Measurements from ENCODE around the gene MLLT10. TPM values are rescaled to one million over a fixed set of nuclear protein-coding genes. Genes with fewer than 3 reads are reported as not detected.

MLLT10 gene
- total and polyA plus RNA-seq, 12 donors: 15.8 to 49.1 (median 29.8) TPM

GRCh38 chr10:21727452-21728168 lies 193.6 kb downstream of the MLLT10 start:
- H3K4me3 ChIP-seq: no peak overlapping the region
- H3K27ac ChIP-seq: no peak overlapping the region
- no peaks in the 10 kb centered on the region for H3K9me3 ChIP-seq (replicated peaks in 1 of 3)
- intact Hi-C loops (cut with DNase I): loop anchor here in 1 of 2 donors (10.0 kb wide), 1 partner anchor 193 kb away; the partner anchor contains the start of gene MLLT10
- H3K4me1 ChIP-seq (replicated peaks in 1 of 2): peaks cover 20 to 32% of the 10 kb centered on the region in 2 donors
- 52 to 60% (median 57%) methylated on average over 13 of the region's 13 CpGs for WGBS, 4 donors
- no peaks in the 10 kb centered on the region for H3K27me3 ChIP-seq
- peaks cover 0 to 7% of the 10 kb centered on the region in 2 donors for H3K36me3 ChIP-seq (replicated peaks in 1 of 2)
- no peak for TF ChIP-seq CTCF (IDR thresholded peaks at IDR 0.05)
- DNase-seq: no peak

- Histone ChIP-seq H3K27ac (no peak overlapping the region), H3K27me3 (no peaks in the 10 kb centered on the region), H3K36me3 (replicated peaks in 1 of 2) (peaks cover 0 to 7% of the 10 kb centered on the region in 2 donors), H3K4me1 (replicated peaks in 1 of 2) (peaks cover 20 to 32% of the 10 kb centered on the region in 2 donors), H3K9me3 (replicated peaks in 1 of 3) (no peaks in the 10 kb centered on the region), H3K4me3 (no peak overlapping the region)
- DNase-seq: peak in 1 of 7 donors; percentile 19
- 93 to 96% (median 95%) methylated on average over 3 of the region's 3 CpGs for WGBS, 4 donors
- intact Hi-C loops (cut with DNase I): loop anchor here in 1 of 2 donors (10.0 kb wide), 1 partner anchor 194 kb away; the partner anchor contains the start of gene MLLT10
- TF ChIP-seq POLR2A (IDR thresholded peaks at IDR 0.05): no peak
- TF ChIP-seq CTCF (IDR thresholded peaks at IDR 0.05): no peak
Measured at GRCh38 chr10:21728618-21729017, 194.6 kb downstream of the MLLT10 start.

GRCh38 chr10:21732067-21732772 lies 198.2 kb downstream of the MLLT10 start:
- WGBS, 4 donors: 17 to 30% (median 23%) methylated on average over 10 of the region's 10 CpGs
- DNase-seq: peak; percentile 58 to 84 (median 76)

More at GRCh38 chr10:21732067-21732772, 198.2 kb downstream of the MLLT10 start:
- no peak overlapping the region for H3K27ac ChIP-seq
- peaks cover under 1 to 7% of the 10 kb centered on the region in 2 donors for H3K4me1 ChIP-seq (replicated peaks in 1 of 2)
- no peaks in the 10 kb centered on the region for H3K27me3 ChIP-seq
- TF ChIP-seq CTCF (IDR thresholded peaks at IDR 0.05) (peak; percentile 76 to 92 (median 87)), POLR2A (IDR thresholded peaks at IDR 0.05) (no peak)
- intact Hi-C loops (cut with DNase I): loop anchor here (5.0 to 10.0 kb wide), 3 partner anchors 215 to 457 kb away; no protein-coding TSS in a partner anchor
- no peaks in the 10 kb centered on the region for H3K9me3 ChIP-seq (replicated peaks in 1 of 3)
- H3K4me3 ChIP-seq: no peak overlapping the region
- peaks cover 0 to 38% of the 10 kb centered on the region in 2 donors for H3K36me3 ChIP-seq (replicated peaks in 1 of 2)

All from adrenal gland (tissue), 12 donors.